ENCODE data around the gene TRABD2B. TPM values are rescaled to one million over a fixed set of nuclear protein-coding genes. Genes with fewer than 3 reads are reported as not detected.

TRABD2B gene
- total and polyA plus RNA-seq, 4 donors, result 0.28 to 2.6 (median 1.3) TPM

- TF ChIP-seq RAD21 (IDR thresholded peaks at IDR 0.05) (no peak), JUND (IDR thresholded peaks at IDR 0.05) (no peak), FOXA2 (IDR thresholded peaks at IDR 0.05) (no peak), YY1 (IDR thresholded peaks at IDR 0.05) (no peak), REST (IDR thresholded peaks at IDR 0.05) (no peak), EGR1 (IDR thresholded peaks at IDR 0.05; ENCODE audit: low read depth in 2 of 2) (no peak), RXRA (IDR thresholded peaks at IDR 0.05) (no peak), ATF3 (IDR thresholded peaks at IDR 0.05) (no peak), GABPA (IDR thresholded peaks at IDR 0.05 in 1 of 2, conservative IDR thresholded peaks at IDR 0.05 in 1 of 2) (no peak), TAF1 (conservative IDR thresholded peaks at IDR 0.05) (no peak), MAX (IDR thresholded peaks at IDR 0.05) (no peak), HNF4G (IDR thresholded peaks at IDR 0.05) (no peak), ZBTB33 (IDR thresholded peaks at IDR 0.05) (no peak), CTCF (IDR thresholded peaks at IDR 0.05; ENCODE audit: low read depth, low read length, missing input control) (no peak), NR2F2 (IDR thresholded peaks at IDR 0.05) (no peak), FOXA1 (IDR thresholded peaks at IDR 0.05) (no peak), SP1 (IDR thresholded peaks at IDR 0.05) (no peak), HNF4A (conservative IDR thresholded peaks at IDR 0.05) (no peak)
- Histone ChIP-seq H3K9me3 (ENCODE audit: control insufficient read depth in 4 of 4, low read length in 3 of 4) (no peaks in the 10 kb centered on the region), H3K4me3 (ENCODE audit: low read depth in 1 of 3, low read length in 3 of 3) (no peak overlapping the region), H3K4me1 (ENCODE audit: control insufficient read depth in 4 of 4, insufficient read depth in 4 of 4, low read length in 3 of 4) (no peaks in the 10 kb centered on the region), H3K27me3 (ENCODE audit: control insufficient read depth in 4 of 4, insufficient read depth in 4 of 4, low read length in 3 of 4) (no peaks in the 10 kb centered on the region), H3K27ac (ENCODE audit: low read depth in 1 of 2, low read length in 2 of 2) (no peak overlapping the region), H3K36me3 (ENCODE audit: control insufficient read depth in 4 of 4, insufficient read depth in 3 of 4, low read depth in 1 of 4, low read length in 3 of 4) (peaks cover 0 to 16% (median 8%) of the 10 kb centered on the region in 4 donors), H3K9ac (ENCODE audit: low read depth in 1 of 2, low read length in 2 of 2) (no peak overlapping the region)
- DNase-seq (ENCODE audit: low spot score), result no peak
- WGBS, result 97% methylated on average over 9 of the region's 9 CpGs
Observed at GRCh38 chr1:47794530-47794929, 202.7 kb downstream of the TRABD2B start.
